Measurements from ENCODE around the gene FBXL16.

DNA sequence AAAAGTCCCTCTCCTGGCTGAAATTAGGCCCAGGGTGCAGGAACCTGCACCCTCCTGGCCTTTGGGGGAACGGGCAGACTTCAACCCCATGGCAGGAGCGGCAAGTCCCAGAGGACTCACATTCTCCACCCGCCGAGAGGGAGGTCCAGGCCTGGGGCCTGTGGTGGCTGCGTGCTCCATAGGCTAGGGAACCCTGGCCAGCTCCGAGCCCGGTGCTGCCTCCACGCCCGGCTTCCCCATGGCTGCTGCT is 20.5 kb upstream of the FBXL16 start:
- TF ChIP-seq, protein P1, sequence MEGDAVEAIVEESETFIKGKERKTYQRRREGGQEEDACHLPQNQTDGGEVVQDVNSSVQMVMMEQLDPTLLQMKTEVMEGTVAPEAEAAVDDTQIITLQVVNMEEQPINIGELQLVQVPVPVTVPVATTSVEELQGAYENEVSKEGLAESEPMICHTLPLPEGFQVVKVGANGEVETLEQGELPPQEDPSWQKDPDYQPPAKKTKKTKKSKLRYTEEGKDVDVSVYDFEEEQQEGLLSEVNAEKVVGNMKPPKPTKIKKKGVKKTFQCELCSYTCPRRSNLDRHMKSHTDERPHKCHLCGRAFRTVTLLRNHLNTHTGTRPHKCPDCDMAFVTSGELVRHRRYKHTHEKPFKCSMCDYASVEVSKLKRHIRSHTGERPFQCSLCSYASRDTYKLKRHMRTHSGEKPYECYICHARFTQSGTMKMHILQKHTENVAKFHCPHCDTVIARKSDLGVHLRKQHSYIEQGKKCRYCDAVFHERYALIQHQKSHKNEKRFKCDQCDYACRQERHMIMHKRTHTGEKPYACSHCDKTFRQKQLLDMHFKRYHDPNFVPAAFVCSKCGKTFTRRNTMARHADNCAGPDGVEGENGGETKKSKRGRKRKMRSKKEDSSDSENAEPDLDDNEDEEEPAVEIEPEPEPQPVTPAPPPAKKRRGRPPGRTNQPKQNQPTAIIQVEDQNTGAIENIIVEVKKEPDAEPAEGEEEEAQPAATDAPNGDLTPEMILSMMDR (IDR thresholded peaks at IDR 0.05): no peak
- no peak for TF ChIP-seq POLR2A (IDR thresholded peaks at IDR 0.05)
